ENCODE results near the gene CALML6. TPM values are rescaled to one million over a fixed set of nuclear protein-coding genes. Genes with fewer than 3 reads are reported as not detected.

Gene CALML6
- total RNA-seq, 1 donor from 2014 or later, result 0.32 TPM

- DNase-seq (ENCODE audit: low spot score), result no peak
- intact Hi-C loops (cut with micrococcal nuclease), result loop anchor here (5.0 kb wide), 1 partner anchor 108 kb away; no protein-coding TSS in a partner anchor
- Mint-ChIP-seq H3K9me3 (peaks cover 13% of the 10 kb centered on the region), H3K36me3 (ENCODE audit: low read depth) (no peaks in the 10 kb centered on the region), H3K4me3 (ENCODE audit: low read depth) (no peak overlapping the region), H3K4me1 (ENCODE audit: low read depth) (peaks cover 2% of the 10 kb centered on the region), H3K27ac (no peak overlapping the region), H3K27me3 (ENCODE audit: low read depth) (no peaks in the 10 kb centered on the region)
These were observed 24.4 kb downstream of the CALML6 start for GRCh38 chr1:1939296-1940122.

DNA sequence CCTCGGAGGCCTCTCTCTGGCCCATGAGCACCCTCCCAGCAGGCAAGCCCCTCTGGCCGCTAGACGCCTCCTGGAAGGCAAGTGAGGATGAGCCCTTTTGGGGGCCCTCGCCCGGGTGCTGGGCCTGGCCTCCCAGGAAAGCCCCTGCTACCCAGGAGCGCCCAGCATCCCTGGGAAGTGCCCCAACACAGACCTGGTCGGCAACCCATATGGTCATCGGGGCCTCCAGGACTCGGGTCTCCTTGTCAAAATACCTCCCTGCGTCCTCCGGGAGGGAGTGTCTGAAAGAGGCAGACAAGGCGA lies 25.0 kb downstream of the CALML6 start:
- DNase-seq (ENCODE audit: low spot score), result no peak
- Mint-ChIP-seq H3K27me3 (ENCODE audit: low read depth) (no peaks in the 10 kb centered on the region), H3K9me3 (peaks cover 7% of the 10 kb centered on the region), H3K27ac (no peak overlapping the region), H3K4me3 (ENCODE audit: low read depth) (no peak overlapping the region), H3K36me3 (ENCODE audit: low read depth) (no peaks in the 10 kb centered on the region), H3K4me1 (ENCODE audit: low read depth) (peaks cover 2% of the 10 kb centered on the region)
- intact Hi-C loops (cut with micrococcal nuclease), result loop anchor here (5.0 kb wide), 1 partner anchor 107 kb away; no protein-coding TSS in a partner anchor

DNA sequence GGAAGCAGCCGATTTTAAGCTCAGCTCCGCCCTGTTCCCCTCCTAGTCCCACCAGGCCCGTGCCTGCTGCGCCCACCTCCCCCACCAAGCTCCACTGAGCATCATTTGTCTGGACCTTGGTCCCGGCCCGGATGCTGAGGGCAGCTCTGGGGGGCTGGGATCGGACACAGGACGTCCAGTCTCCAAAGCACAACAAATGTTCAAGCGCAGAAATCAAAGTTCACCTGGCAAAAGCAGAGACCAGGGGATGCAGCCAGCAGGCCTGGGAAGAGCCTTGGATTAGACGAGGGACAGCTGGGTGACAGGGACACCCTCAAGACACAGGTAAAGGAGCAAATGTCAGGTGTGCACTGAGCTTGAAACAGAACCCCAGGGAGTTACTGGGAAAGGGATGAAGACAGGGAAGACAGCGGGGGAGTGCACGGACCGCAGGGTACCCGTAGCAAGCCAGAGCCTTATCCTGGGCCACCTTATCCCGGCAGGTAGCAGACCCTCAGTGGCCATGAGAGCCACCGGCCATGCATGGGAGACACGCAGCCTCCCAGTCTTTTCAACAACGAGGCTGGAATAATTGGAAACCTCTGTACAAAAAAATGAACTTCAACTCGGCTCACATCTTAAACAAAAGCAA lies 26.3 kb downstream of the CALML6 start:
- no peaks in the 10 kb centered on the region for H3K27me3 Mint-ChIP-seq (ENCODE audit: low read depth)
- no peak for DNase-seq (ENCODE audit: low spot score)
- no peaks in the 10 kb centered on the region for H3K9me3 Mint-ChIP-seq
- H3K4me3 Mint-ChIP-seq (ENCODE audit: low read depth), result no peak overlapping the region
- no peak overlapping the region for H3K27ac Mint-ChIP-seq
- no peaks in the 10 kb centered on the region for H3K36me3 Mint-ChIP-seq (ENCODE audit: low read depth)
- intact Hi-C loops (cut with micrococcal nuclease), result loop anchor here (5.0 kb wide), 1 partner anchor 106 kb away; no protein-coding TSS in a partner anchor
- peaks cover 2% of the 10 kb centered on the region for H3K4me1 Mint-ChIP-seq (ENCODE audit: low read depth)

DNA sequence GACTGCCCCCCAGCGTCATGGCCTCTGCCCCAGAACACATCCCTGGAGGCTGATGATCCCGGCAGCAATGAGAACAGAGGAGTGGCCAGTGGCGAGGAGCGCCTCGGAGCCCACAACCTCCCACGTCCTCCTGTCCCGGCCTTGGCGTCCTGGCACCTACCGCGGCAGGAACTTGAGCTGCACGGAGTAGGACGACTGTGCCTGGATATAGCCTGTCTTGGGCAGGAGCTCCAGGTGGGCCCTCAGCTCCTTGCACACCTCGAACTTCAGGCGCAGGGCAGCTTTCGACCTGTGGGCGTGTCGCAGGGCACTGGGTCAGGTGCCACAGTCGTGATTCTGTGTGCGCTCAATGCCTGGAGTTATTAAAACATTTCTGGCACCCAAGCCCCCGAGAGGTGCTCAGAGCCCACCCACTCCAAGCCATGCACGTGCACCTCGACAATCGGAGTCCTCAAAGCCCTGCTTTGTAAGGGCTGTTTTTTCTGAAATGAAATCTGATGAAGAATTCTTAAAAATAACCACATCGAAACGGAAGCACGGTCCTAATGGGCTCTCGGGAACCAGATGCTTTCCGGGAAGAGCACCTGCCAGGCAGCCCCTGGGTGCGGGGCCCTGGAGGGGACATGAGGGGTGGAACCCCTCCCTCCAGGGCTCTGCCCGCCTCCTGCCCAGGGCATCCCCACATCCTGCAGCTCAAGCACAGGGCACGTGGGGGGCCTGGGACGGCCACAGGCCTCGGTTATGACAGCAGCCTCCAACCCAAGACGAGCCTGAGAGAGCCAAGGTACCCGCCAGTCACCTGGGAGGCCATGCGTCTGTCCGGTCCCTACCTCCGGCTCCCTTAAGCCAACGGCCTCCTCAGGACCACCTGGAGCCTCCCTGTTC lies 27.1 kb downstream of the CALML6 start:
- Mint-ChIP-seq H3K27ac (no peak overlapping the region), H3K36me3 (ENCODE audit: low read depth) (no peaks in the 10 kb centered on the region), H3K4me1 (ENCODE audit: low read depth) (peaks cover 2% of the 10 kb centered on the region), H3K9me3 (no peaks in the 10 kb centered on the region), H3K27me3 (ENCODE audit: low read depth) (no peaks in the 10 kb centered on the region), H3K4me3 (ENCODE audit: low read depth) (no peak overlapping the region)
- intact Hi-C loops (cut with micrococcal nuclease), result loop anchor here (5.0 kb wide), 1 partner anchor 105 kb away; no protein-coding TSS in a partner anchor
- no peak for DNase-seq (ENCODE audit: low spot score)

DNA sequence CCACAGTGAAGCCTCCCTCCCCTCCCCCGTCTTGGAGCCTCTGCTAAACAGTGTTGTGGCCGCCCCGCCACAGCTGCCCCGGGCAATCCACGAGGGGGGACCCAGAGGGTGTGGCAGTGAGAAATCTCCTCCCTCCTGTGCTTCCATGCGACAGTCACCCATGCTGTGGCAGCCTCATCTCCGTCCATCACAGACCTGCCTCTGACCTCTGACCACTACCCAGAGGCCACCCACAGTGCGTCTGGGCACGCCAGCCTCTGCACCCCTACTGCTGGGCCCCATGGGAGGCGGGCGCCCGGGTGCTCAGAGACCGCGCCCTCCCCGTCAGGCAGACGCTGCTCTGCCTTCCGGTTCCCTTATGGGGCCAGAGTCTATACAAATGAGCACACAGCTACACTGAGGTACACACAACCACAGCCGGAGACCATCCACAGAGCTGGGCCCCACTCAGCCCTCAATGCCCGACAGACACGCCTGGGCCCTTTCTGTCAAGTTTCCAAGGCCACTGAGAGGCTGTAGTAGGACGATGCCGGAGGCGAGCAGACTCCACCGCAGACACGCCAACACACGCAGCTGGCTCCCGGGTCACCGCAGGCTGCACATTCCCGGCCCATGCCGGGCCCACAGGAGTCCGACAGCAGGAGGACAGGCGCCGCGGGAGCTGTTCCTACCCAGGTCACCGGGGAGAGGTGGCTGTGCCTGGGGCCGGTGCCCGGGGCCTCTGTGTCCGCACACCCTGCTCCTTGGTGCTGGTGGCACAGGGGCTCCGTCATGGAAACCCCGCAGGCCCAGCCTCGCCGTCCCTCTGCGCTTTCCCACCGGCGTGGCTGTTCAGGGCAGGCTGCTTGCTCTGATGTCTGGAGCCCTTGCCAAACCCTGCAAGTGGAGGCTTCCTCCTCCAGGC lies 27.9 kb downstream of the CALML6 start:
- Mint-ChIP-seq H3K27ac (no peak overlapping the region), H3K36me3 (ENCODE audit: low read depth) (no peaks in the 10 kb centered on the region), H3K27me3 (ENCODE audit: low read depth) (no peaks in the 10 kb centered on the region), H3K9me3 (no peaks in the 10 kb centered on the region), H3K4me3 (ENCODE audit: low read depth) (no peak overlapping the region), H3K4me1 (ENCODE audit: low read depth) (peaks cover 2% of the 10 kb centered on the region)
- intact Hi-C loops (cut with micrococcal nuclease), result loop anchor here (5.0 kb wide), 1 partner anchor 104 kb away; no protein-coding TSS in a partner anchor
- DNase-seq (ENCODE audit: low spot score), result no peak

- H3K36me3 Mint-ChIP-seq (ENCODE audit: low read depth), result no peaks in the 10 kb centered on the region
- no peak overlapping the region for H3K4me3 Mint-ChIP-seq (ENCODE audit: low read depth)
- no peaks in the 10 kb centered on the region for H3K27me3 Mint-ChIP-seq (ENCODE audit: low read depth)
- H3K27ac Mint-ChIP-seq, result no peak overlapping the region
- H3K4me1 Mint-ChIP-seq (ENCODE audit: low read depth), result peaks cover 2% of the 10 kb centered on the region
- intact Hi-C loops (cut with micrococcal nuclease), result loop anchor here (5.0 kb wide), 1 partner anchor 103 kb away; no protein-coding TSS in a partner anchor
- H3K9me3 Mint-ChIP-seq, result no peaks in the 10 kb centered on the region
- no peak for DNase-seq (ENCODE audit: low spot score)
These were observed 28.9 kb downstream of the CALML6 start for GRCh38 chr1:1943834-1944570.

GRCh38 chr1:1945782-1946393 lies 30.8 kb downstream of the CALML6 start:
- H3K9me3 Mint-ChIP-seq, result peaks cover 4% of the 10 kb centered on the region
- peaks cover 2% of the 10 kb centered on the region for H3K4me1 Mint-ChIP-seq (ENCODE audit: low read depth)
- no peak overlapping the region for H3K4me3 Mint-ChIP-seq (ENCODE audit: low read depth)
- H3K27ac Mint-ChIP-seq, result no peak overlapping the region
- intact Hi-C loops (cut with micrococcal nuclease), result no loop called here
- DNase-seq (ENCODE audit: low spot score), result no peak
- H3K36me3 Mint-ChIP-seq (ENCODE audit: low read depth), result no peaks in the 10 kb centered on the region
- no peaks in the 10 kb centered on the region for H3K27me3 Mint-ChIP-seq (ENCODE audit: low read depth)

- DNase-seq (ENCODE audit: low spot score), result no peak
- Mint-ChIP-seq H3K4me1 (ENCODE audit: low read depth) (peaks cover 2% of the 10 kb centered on the region), H3K9me3 (peaks cover 11% of the 10 kb centered on the region), H3K27ac (no peak overlapping the region), H3K36me3 (ENCODE audit: low read depth) (no peaks in the 10 kb centered on the region), H3K4me3 (ENCODE audit: low read depth) (no peak overlapping the region), H3K27me3 (ENCODE audit: low read depth) (no peaks in the 10 kb centered on the region)
- intact Hi-C loops (cut with micrococcal nuclease), result no loop called here
These were observed 31.5 kb downstream of the CALML6 start for GRCh38 chr1:1946540-1946939.

DNA sequence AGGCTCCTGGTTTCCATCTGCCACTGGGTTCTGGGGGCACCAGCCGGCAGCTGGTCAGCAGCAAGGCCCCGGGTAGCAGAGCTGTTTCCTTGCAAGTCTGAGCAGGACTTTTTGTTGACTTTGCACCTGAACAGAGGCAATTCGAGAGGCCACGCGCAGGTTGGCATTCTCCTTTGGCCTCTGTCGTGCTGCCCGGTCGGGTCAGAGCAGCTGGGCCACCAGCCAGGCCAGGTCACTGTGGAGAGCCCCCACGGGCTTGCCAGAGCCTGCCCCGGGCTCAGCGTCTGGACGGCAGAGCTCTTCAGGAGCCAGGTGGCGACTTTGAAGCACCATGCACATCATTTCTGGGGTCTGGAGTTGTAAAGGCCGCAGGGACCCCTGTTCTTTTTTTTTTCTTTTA lies 32.4 kb downstream of the CALML6 start:
- no peaks in the 10 kb centered on the region for H3K36me3 Mint-ChIP-seq (ENCODE audit: low read depth)
- H3K4me1 Mint-ChIP-seq (ENCODE audit: low read depth), result peaks cover 2% of the 10 kb centered on the region
- no peak for DNase-seq (ENCODE audit: low spot score)
- H3K27ac Mint-ChIP-seq, result no peak overlapping the region
- peaks cover 2% of the 10 kb centered on the region for H3K27me3 Mint-ChIP-seq (ENCODE audit: low read depth)
- intact Hi-C loops (cut with micrococcal nuclease), result no loop called here
- no peak overlapping the region for H3K4me3 Mint-ChIP-seq (ENCODE audit: low read depth)
- peaks cover 17% of the 10 kb centered on the region for H3K9me3 Mint-ChIP-seq

GRCh38 chr1:1948783-1949182 lies 33.7 kb downstream of the CALML6 start:
- peaks cover 2% of the 10 kb centered on the region for H3K4me1 Mint-ChIP-seq (ENCODE audit: low read depth)

GRCh38 chr1:1950940-1951339 lies 35.9 kb downstream of the CALML6 start:
- Mint-ChIP-seq H3K4me1 (ENCODE audit: low read depth) (no peaks in the 10 kb centered on the region), H3K9me3 (peaks cover 17% of the 10 kb centered on the region), H3K27ac (no peak overlapping the region), H3K4me3 (ENCODE audit: low read depth) (no peak overlapping the region), H3K27me3 (ENCODE audit: low read depth) (peaks cover 2% of the 10 kb centered on the region), H3K36me3 (ENCODE audit: low read depth) (no peaks in the 10 kb centered on the region)
- intact Hi-C loops (cut with micrococcal nuclease), result no loop called here
- DNase-seq (ENCODE audit: low spot score), result no peak

More at GRCh38 chr1:1948783-1949182, 33.7 kb downstream of the CALML6 start:
- Mint-ChIP-seq H3K27me3 (ENCODE audit: low read depth) (peaks cover 2% of the 10 kb centered on the region), H3K9me3 (peaks cover 17% of the 10 kb centered on the region), H3K4me3 (ENCODE audit: low read depth) (no peak overlapping the region), H3K36me3 (ENCODE audit: low read depth) (no peaks in the 10 kb centered on the region), H3K27ac (no peak overlapping the region)
- intact Hi-C loops (cut with micrococcal nuclease), result no loop called here
- no peak for DNase-seq (ENCODE audit: low spot score)

All from activated T-helper 2 cell treated with anti-CD3 and anti-CD28 coated beads, Interferon-gamma antibody, Interleukin-2, Interleukin-4, amounts not matched to agents 10 μg/mL and 5 μg/mL and 100 μg/mL, durations not matched to agents 14 hours and 24 hours and 36 hours (primary cell).